VCaP (cell line): ENCODE results near the gene COL24A1.
"Not testable (repeated sequence)": the region's sequence is repeated elsewhere in the genome, so short reads cannot be mapped to it uniquely, and the experiment has no call there.

Experiments used
- H3K27ac ChIP-seq: fragments of 450-650 bp; 2 replicates; pipeline ENCODE4 v1.5.1; 2017
- CTCF ChIP-seq: fragments of 450-650 bp; conservative IDR thresholded peaks from 2 replicates; pipeline ENCODE4 v1.5.1; 2017; ENCODE audit warnings: mild to moderate bottlenecking, moderate library complexity

COL24A1 gene

GRCh38 chr1:86104606-86105532, 51.7 kb downstream of the COL24A1 start:
- no peak overlapping the region for H3K27ac ChIP-seq
- no peak for TF ChIP-seq CTCF

GRCh38 chr1:86101616-86102015, 55.0 kb downstream of the COL24A1 start:
- TF ChIP-seq CTCF, result no peak
- no peak overlapping the region for H3K27ac ChIP-seq

- no peak for TF ChIP-seq CTCF
- no peak overlapping the region for H3K27ac ChIP-seq
These were observed 56.2 kb downstream of the COL24A1 start for GRCh38 chr1:86100401-86100800.

GRCh38 chr1:86089765-86090164, 66.8 kb downstream of the COL24A1 start:
- TF ChIP-seq CTCF, result no peak
- no peak overlapping the region for H3K27ac ChIP-seq

GRCh38 chr1:86085741-86086409, 70.7 kb downstream of the COL24A1 start:
- no peak overlapping the region for H3K27ac ChIP-seq
- TF ChIP-seq CTCF, result no peak

- no peak overlapping the region for H3K27ac ChIP-seq
- no peak for TF ChIP-seq CTCF
These were observed 71.6 kb downstream of the COL24A1 start for GRCh38 chr1:86084998-86085397.

GRCh38 chr1:86082183-86082582, 74.4 kb downstream of the COL24A1 start:
- H3K27ac ChIP-seq, result no peak overlapping the region
- peak; percentile 39 for TF ChIP-seq CTCF

GRCh38 chr1:86072474-86072873, 84.1 kb downstream of the COL24A1 start:
- not testable (repeated sequence) for H3K27ac ChIP-seq

- not testable (repeated sequence) for H3K27ac ChIP-seq
These were observed 84.7 kb downstream of the COL24A1 start for GRCh38 chr1:86071870-86072269.
